Measurements from ENCODE around the gene DOCK1.
"Not testable (repeated sequence)": the region's sequence is repeated elsewhere in the genome, so short reads cannot be mapped to it uniquely, and the experiment has no call there.

The DOCK1 gene

GRCh38 chr10:126882055-126882454 is 23.2 kb upstream of the DOCK1 start:
- H3K4me1 ChIP-seq (ENCODE audit: control insufficient read depth, insufficient read depth, low read length, unreplicated experiment); H3K79me2 ChIP-seq (ENCODE audit: control insufficient read depth, insufficient read depth, low read length, unreplicated experiment); H3K4me3 ChIP-seq (ENCODE audit: low read depth, low read length); H3K36me3 ChIP-seq (ENCODE audit: insufficient read depth, low read length); H3K27me3 ChIP-seq (ENCODE audit: insufficient read depth, low read length); H2AFZ ChIP-seq (ENCODE audit: low read length, unreplicated experiment); H3K27ac ChIP-seq (ENCODE audit: low read depth, low read length): not testable (repeated sequence)

DNA sequence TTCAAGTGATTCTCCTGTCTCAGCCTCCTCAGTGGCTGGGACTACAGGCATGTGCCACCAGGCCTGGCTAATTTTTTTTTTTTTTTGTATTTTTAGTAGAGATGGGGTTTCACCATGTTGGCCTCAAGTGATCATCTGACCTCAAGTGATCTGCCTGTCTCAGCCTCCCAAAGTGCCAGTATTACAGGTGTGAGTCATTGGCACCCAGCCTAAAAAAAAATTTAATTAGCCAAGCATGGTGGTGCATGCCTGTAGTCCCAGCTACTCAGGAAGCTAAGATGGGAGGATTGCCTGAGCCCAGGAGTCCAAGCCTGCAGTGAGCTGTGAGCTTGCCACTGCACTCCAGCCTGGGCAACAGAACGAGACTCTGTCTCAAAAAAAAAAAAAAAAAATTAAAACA is 16.8 kb upstream of the DOCK1 start:
- H3K79me2 ChIP-seq (ENCODE audit: control insufficient read depth, insufficient read depth, low read length, unreplicated experiment); H3K4me1 ChIP-seq (ENCODE audit: control insufficient read depth, insufficient read depth, low read length, unreplicated experiment); H3K27me3 ChIP-seq (ENCODE audit: insufficient read depth, low read length); H2AFZ ChIP-seq (ENCODE audit: low read length, unreplicated experiment); H3K4me3 ChIP-seq (ENCODE audit: low read depth, low read length); H3K36me3 ChIP-seq (ENCODE audit: insufficient read depth, low read length); H3K27ac ChIP-seq (ENCODE audit: low read depth, low read length): not testable (repeated sequence)

DNA sequence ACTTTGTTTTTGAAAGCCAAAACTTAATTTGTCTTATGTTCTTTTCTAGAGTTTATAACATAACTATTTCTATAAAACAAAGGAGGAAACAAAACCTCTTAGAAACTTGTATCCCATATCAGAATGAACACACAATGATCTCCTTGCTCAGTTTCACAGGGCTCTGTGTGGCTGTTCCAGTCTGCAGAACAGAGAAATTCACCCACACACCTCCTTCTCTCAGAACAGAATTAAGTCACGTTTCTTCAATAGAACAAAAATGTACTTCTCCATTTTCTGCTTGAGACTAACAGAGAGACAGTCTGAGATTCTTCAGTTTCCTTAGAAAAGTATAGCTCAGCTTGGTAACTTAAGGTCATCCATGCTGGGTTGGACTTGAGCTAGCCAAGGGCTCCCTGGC is 15.8 kb upstream of the DOCK1 start:
- no peaks in the 10 kb centered on the region for H3K4me1 ChIP-seq (ENCODE audit: control insufficient read depth, insufficient read depth, low read length, unreplicated experiment)
- no peak overlapping the region for H3K4me3 ChIP-seq (ENCODE audit: low read depth, low read length)
- H2AFZ ChIP-seq (ENCODE audit: low read length, unreplicated experiment): no peak overlapping the region
- H3K27me3 ChIP-seq (ENCODE audit: insufficient read depth, low read length): no peaks in the 10 kb centered on the region
- H3K27ac ChIP-seq (ENCODE audit: low read depth, low read length): no peak overlapping the region
- H3K79me2 ChIP-seq (ENCODE audit: control insufficient read depth, insufficient read depth, low read length, unreplicated experiment): no peaks in the 10 kb centered on the region
- H3K36me3 ChIP-seq (ENCODE audit: insufficient read depth, low read length): no peaks in the 10 kb centered on the region

DNA sequence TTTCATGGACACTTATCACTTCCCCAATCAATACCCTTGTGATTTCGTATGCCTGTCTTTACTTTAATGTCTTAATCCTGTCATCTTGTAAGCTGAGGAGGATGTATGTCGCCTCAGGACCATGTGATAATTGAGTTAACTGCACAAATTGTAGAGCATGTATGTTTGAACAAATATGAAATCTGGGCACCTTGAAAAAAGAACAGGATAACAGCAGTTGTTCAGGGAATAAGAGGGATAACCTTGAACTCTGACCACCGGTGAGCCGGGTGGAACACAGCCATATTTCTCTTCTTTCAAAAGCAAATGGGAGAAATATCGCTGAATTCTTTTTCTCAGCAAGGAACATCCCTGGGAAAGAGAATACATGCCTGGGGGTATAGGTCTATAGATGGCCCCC is 14.4 kb upstream of the DOCK1 start:
- H3K27ac ChIP-seq (ENCODE audit: low read depth, low read length); H3K79me2 ChIP-seq (ENCODE audit: control insufficient read depth, insufficient read depth, low read length, unreplicated experiment); H3K27me3 ChIP-seq (ENCODE audit: insufficient read depth, low read length); H3K4me3 ChIP-seq (ENCODE audit: low read depth, low read length); H3K4me1 ChIP-seq (ENCODE audit: control insufficient read depth, insufficient read depth, low read length, unreplicated experiment); H3K36me3 ChIP-seq (ENCODE audit: insufficient read depth, low read length); H2AFZ ChIP-seq (ENCODE audit: low read length, unreplicated experiment): not testable (repeated sequence)

GRCh38 chr10:126892226-126893175 is 12.7 kb upstream of the DOCK1 start:
- Histone ChIP-seq H3K79me2 (ENCODE audit: control insufficient read depth, insufficient read depth, low read length, unreplicated experiment) (no peaks in the 10 kb centered on the region), H3K4me3 (ENCODE audit: low read depth, low read length) (no peak overlapping the region), H3K27me3 (ENCODE audit: insufficient read depth, low read length) (no peaks in the 10 kb centered on the region), H3K36me3 (ENCODE audit: insufficient read depth, low read length) (no peaks in the 10 kb centered on the region), H2AFZ (ENCODE audit: low read length, unreplicated experiment) (no peak overlapping the region), H3K27ac (ENCODE audit: low read depth, low read length) (no peak overlapping the region), H3K4me1 (ENCODE audit: control insufficient read depth, insufficient read depth, low read length, unreplicated experiment) (no peaks in the 10 kb centered on the region)

- Histone ChIP-seq H3K4me3 (ENCODE audit: low read depth, low read length) (no peak overlapping the region), H3K36me3 (ENCODE audit: insufficient read depth, low read length) (no peaks in the 10 kb centered on the region), H3K27me3 (ENCODE audit: insufficient read depth, low read length) (no peaks in the 10 kb centered on the region), H3K79me2 (ENCODE audit: control insufficient read depth, insufficient read depth, low read length, unreplicated experiment) (no peaks in the 10 kb centered on the region), H3K4me1 (ENCODE audit: control insufficient read depth, insufficient read depth, low read length, unreplicated experiment) (no peaks in the 10 kb centered on the region), H2AFZ (ENCODE audit: low read length, unreplicated experiment) (no peak overlapping the region), H3K27ac (ENCODE audit: low read depth, low read length) (no peak overlapping the region)
Observed at GRCh38 chr10:126893206-126893605, 12.0 kb upstream of the DOCK1 start.

DNA sequence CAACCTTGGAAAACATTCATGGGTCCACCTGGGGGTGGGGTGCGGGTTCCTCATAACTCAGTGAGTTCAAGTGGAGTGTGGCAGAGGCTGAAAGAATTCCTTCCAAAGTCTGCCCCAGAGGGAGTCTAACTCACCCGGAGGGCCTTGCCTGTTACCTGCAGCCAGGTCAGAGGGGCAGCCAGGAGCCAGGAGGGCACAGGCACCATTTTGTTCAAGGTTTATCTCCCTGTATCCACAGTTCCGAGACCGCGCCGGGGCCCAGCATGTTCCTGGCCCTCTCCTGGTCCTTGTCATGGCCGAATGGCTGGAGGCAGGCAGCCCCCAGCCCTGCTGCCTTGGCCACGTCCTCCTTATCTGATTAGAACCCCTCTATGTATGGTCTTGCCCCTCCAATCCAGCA is 11.4 kb upstream of the DOCK1 start:
- no peaks in the 10 kb centered on the region for H3K36me3 ChIP-seq (ENCODE audit: insufficient read depth, low read length)
- H3K79me2 ChIP-seq (ENCODE audit: control insufficient read depth, insufficient read depth, low read length, unreplicated experiment): no peaks in the 10 kb centered on the region
- H2AFZ ChIP-seq (ENCODE audit: low read length, unreplicated experiment): no peak overlapping the region
- no peak overlapping the region for H3K27ac ChIP-seq (ENCODE audit: low read depth, low read length)
- no peak overlapping the region for H3K4me3 ChIP-seq (ENCODE audit: low read depth, low read length)
- H3K4me1 ChIP-seq (ENCODE audit: control insufficient read depth, insufficient read depth, low read length, unreplicated experiment): no peaks in the 10 kb centered on the region
- no peaks in the 10 kb centered on the region for H3K27me3 ChIP-seq (ENCODE audit: insufficient read depth, low read length)

DNA sequence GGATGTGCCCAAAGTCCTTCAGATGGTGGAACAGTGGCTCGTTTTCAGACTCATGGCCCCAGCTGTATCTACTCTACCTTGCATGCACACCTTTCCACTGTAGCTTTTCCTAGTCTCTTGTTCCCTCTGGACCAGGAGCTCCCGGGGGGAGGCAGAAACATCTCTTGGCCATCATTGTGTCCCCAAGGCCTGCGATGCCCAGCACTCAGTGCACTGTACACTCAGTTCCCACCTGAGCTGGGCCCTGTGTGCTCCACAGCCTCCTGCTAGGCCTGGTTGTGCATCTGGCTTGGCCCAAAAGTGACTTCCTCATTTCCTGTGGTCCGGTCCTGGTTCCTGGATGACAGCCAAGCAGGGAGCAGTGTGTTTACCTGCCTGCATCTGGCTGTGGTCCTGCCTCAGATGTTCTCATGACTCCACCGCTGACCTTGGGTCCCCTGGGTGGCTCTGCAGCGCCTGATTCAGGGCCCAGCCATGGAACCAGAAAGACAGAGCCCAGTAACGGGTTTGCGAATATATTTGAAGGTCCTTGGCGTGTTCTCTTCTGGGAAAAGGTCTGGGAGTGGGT is 9.9 kb upstream of the DOCK1 start:
- no peaks in the 10 kb centered on the region for H3K27me3 ChIP-seq (ENCODE audit: insufficient read depth, low read length)
- no peak overlapping the region for H2AFZ ChIP-seq (ENCODE audit: low read length, unreplicated experiment)
- no peak overlapping the region for H3K4me3 ChIP-seq (ENCODE audit: low read depth, low read length)
- H3K4me1 ChIP-seq (ENCODE audit: control insufficient read depth, insufficient read depth, low read length, unreplicated experiment): no peaks in the 10 kb centered on the region
- no peaks in the 10 kb centered on the region for H3K36me3 ChIP-seq (ENCODE audit: insufficient read depth, low read length)
- H3K27ac ChIP-seq (ENCODE audit: low read depth, low read length): no peak overlapping the region
- no peaks in the 10 kb centered on the region for H3K79me2 ChIP-seq (ENCODE audit: control insufficient read depth, insufficient read depth, low read length, unreplicated experiment)

GRCh38 chr10:126898460-126898859 is 6.8 kb upstream of the DOCK1 start:
- Histone ChIP-seq H3K27me3 (ENCODE audit: insufficient read depth, low read length) (no peaks in the 10 kb centered on the region), H2AFZ (ENCODE audit: low read length, unreplicated experiment) (no peak overlapping the region), H3K36me3 (ENCODE audit: insufficient read depth, low read length) (no peaks in the 10 kb centered on the region), H3K27ac (ENCODE audit: low read depth, low read length) (no peak overlapping the region), H3K4me1 (ENCODE audit: control insufficient read depth, insufficient read depth, low read length, unreplicated experiment) (peaks cover 13% of the 10 kb centered on the region), H3K4me3 (ENCODE audit: low read depth, low read length) (no peak overlapping the region), H3K79me2 (ENCODE audit: control insufficient read depth, insufficient read depth, low read length, unreplicated experiment) (no peaks in the 10 kb centered on the region)

DNA sequence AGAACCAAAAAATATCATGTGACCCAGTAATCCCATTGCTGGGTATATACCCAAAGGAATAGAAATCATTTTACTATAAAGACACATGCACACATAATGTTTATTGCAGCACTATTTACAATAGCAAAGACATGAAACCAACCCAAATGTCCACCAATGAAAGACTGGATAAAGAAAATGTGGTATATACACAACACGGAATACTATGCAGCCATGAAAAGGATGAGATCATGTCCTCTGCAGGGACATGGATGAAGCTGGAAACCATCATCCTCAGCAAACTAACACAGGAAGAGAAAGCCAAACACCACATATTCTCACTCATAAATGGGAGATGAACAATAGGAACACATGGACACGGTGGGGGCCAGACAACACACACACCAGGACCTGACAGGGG is 5.7 kb upstream of the DOCK1 start:
- not testable (repeated sequence) for H2AFZ ChIP-seq (ENCODE audit: low read length, unreplicated experiment); H3K27me3 ChIP-seq (ENCODE audit: insufficient read depth, low read length); H3K4me3 ChIP-seq (ENCODE audit: low read depth, low read length); H3K36me3 ChIP-seq (ENCODE audit: insufficient read depth, low read length); H3K79me2 ChIP-seq (ENCODE audit: control insufficient read depth, insufficient read depth, low read length, unreplicated experiment); H3K27ac ChIP-seq (ENCODE audit: low read depth, low read length)
- peaks cover 16% of the 10 kb centered on the region for H3K4me1 ChIP-seq (ENCODE audit: control insufficient read depth, insufficient read depth, low read length, unreplicated experiment)

DNA sequence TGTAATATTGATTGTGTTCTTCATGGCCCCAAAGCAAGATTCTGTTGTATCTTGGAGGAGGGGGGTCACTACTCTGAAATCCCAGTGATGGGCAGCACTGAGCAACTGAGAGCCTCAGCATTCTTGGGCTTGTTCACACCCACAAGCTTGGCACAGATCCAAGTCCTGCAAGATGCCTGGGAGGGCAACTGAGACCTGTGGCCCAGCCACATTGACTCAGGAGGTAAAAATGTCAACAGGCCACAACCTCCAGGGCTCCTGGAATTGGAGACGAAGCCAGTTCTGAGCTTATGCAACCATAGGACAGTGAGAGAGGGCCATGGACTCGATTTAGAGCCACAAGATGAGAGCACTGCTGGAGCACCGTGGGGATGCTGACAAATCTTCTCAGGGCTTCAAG is 3.1 kb upstream of the DOCK1 start:
- Histone ChIP-seq H3K4me3 (ENCODE audit: low read depth, low read length) (no peak overlapping the region), H2AFZ (ENCODE audit: low read length, unreplicated experiment) (no peak overlapping the region), H3K27ac (ENCODE audit: low read depth, low read length) (no peak overlapping the region), H3K27me3 (ENCODE audit: insufficient read depth, low read length) (no peaks in the 10 kb centered on the region), H3K36me3 (ENCODE audit: insufficient read depth, low read length) (no peaks in the 10 kb centered on the region), H3K79me2 (ENCODE audit: control insufficient read depth, insufficient read depth, low read length, unreplicated experiment) (peaks cover 12% of the 10 kb centered on the region), H3K4me1 (ENCODE audit: control insufficient read depth, insufficient read depth, low read length, unreplicated experiment) (peaks cover 18% of the 10 kb centered on the region)

All from ACC112 (cell line).